H1 (cell line): ENCODE measurements around the gene TARDBP. TPM values are rescaled to one million over a fixed set of nuclear protein-coding genes. Genes with fewer than 3 reads are reported as not detected.
"Not testable (repeated sequence)": the region's sequence is repeated elsewhere in the genome, so short reads cannot be mapped to it uniquely, and the experiment has no call there.

Experiments
- CTCF ChIA-PET: fragments of 300-600 bp; sonication (Branson Sonifier 250); formaldehyde crosslinking; loops from one replicate; lab custom pipeline; 2021; ENCODE audit not compliant: partially characterized antibody; lab: Charles Lee
- POLR2A ChIA-PET: fragments of 300-600 bp; sonication (Branson Sonifier 250); formaldehyde crosslinking; loops from one replicate; lab custom pipeline; 2021; ENCODE audit warnings: inconsistent platforms; ENCODE audit not compliant: partially characterized antibody; lab: Charles Lee
- DNase-seq, 2 experiments: peaks; one replicate each; pipeline versions ENCODE4 v3.0.0 to v3.0.0-alpha.2; 2010 to 2022; ENCODE audit warnings: low spot score in 2 of 2, low read depth in 1 of 2, mixed read lengths in 1 of 2
- FAIRE-seq: peaks from 2 replicates; lab custom pipeline; 2011; peaks lifted over from hg19 to GRCh38; lab: Jason Lieb, UNC
- H2AFZ ChIP-seq: 2 replicates; pipeline ENCODE4 v1.8.1; 2012; ENCODE audit warnings: low read length, inconsistent platforms
- H2AK5ac ChIP-seq: 2 replicates; pipeline ENCODE4 v1.6.1; 2013; ENCODE audit warnings: low read depth, low read length
- H2BK120ac ChIP-seq: replicated peaks from 2 replicates; pipeline ENCODE3; 2013; ENCODE audit warnings: low read depth, low read length, inconsistent platforms
- H2BK12ac ChIP-seq: 2 replicates; pipeline ENCODE4 v1.6.1; 2013; ENCODE audit warnings: low read depth, low read length
- H2BK15ac ChIP-seq: 2 replicates; pipeline ENCODE4 v1.6.1; 2013; ENCODE audit warnings: low read length
- H2BK20ac ChIP-seq: 2 replicates; pipeline ENCODE4 v1.6.1; 2013; ENCODE audit warnings: low read length
- H2BK5ac ChIP-seq: 2 replicates; pipeline ENCODE4 v1.6.1; 2013; ENCODE audit warnings: low read depth, low read length
- H3K14ac ChIP-seq: 2 replicates; pipeline ENCODE4 v1.6.1; 2013; ENCODE audit warnings: inconsistent platforms; ENCODE audit not compliant: insufficient read length
- H3K18ac ChIP-seq: 2 replicates; pipeline ENCODE4 v1.6.1; 2013; ENCODE audit warnings: low read length; ENCODE audit errors: extremely low read depth
- H3K23ac ChIP-seq: 2 replicates; pipeline ENCODE4 v1.6.1; 2013; ENCODE audit warnings: inconsistent platforms; ENCODE audit not compliant: insufficient read length
- H3K23me2 ChIP-seq: 2 replicates; pipeline ENCODE4 v1.6.1; 2013; ENCODE audit warnings: low read depth, low read length
- H3K27ac ChIP-seq: 2 replicates; pipeline ENCODE4 v1.6.1; 2011; ENCODE audit warnings: low read depth, low read length, inconsistent platforms
- H3K27me3 ChIP-seq, 4 experiments: replicated peaks in 1 of 4; 1 replicate in 1 of 4; 2 replicates in 3 of 4; pipeline versions ENCODE4 v1.6.1 to v1.8.1; 2011 to 2013; ENCODE audit warnings: low read length in 3 of 4, mild to moderate bottlenecking in 3 of 4, inconsistent platforms in 2 of 4, mixed read lengths in 2 of 4, moderate library complexity in 1 of 4; ENCODE audit not compliant: control insufficient read depth in 3 of 4, insufficient read depth in 3 of 4; ENCODE audit errors: extremely low read depth in 1 of 4
- H3K36me3 ChIP-seq, 4 experiments: 2 replicates each; pipeline versions ENCODE4 v1.6.1 to v1.8.1; 2011 to 2013; ENCODE audit warnings: mild to moderate bottlenecking in 4 of 4, low read length in 3 of 4, moderate library complexity in 2 of 4, control low read depth in 1 of 4, inconsistent platforms in 1 of 4; ENCODE audit not compliant: insufficient read depth in 4 of 4, control insufficient read depth in 2 of 4
- H3K4ac ChIP-seq: replicated peaks from 2 replicates; pipeline ENCODE3; 2013; ENCODE audit warnings: low read length, low read depth, mixed read lengths, inconsistent platforms; ENCODE audit not compliant: insufficient read length
- H3K4me1 ChIP-seq, 4 experiments: replicated peaks in 1 of 4; 1 replicate in 1 of 4; 2 replicates in 3 of 4; pipeline versions ENCODE4 v1.6.1 to v1.8.1; 2011 to 2013; ENCODE audit warnings: low read length in 3 of 4, inconsistent platforms in 2 of 4, mixed read lengths in 1 of 4; ENCODE audit not compliant: insufficient read depth in 4 of 4, control insufficient read depth in 3 of 4
- H3K4me2 ChIP-seq, 2 experiments: 2 replicates each; pipeline versions ENCODE4 v1.6.1 to v1.8.1; 2011 to 2013; ENCODE audit warnings: low read depth in 2 of 2, low read length in 2 of 2, control low read depth in 1 of 2, inconsistent platforms in 1 of 2, mild to moderate bottlenecking in 1 of 2; ENCODE audit not compliant: insufficient read depth in 1 of 2
- H3K4me3 ChIP-seq, 4 experiments: fragments of 200-600, 300-600 bp in 1 of 4; sonication (generic), shearing (Covaris generic), sonication (Bioruptor Twin) in 1 of 4; 2 replicates each; pipeline versions ENCODE4 v1.5.1 to v1.8.1; 2011 to 2016; ENCODE audit warnings: low read length in 4 of 4, low read depth in 3 of 4, control low read depth in 2 of 4, inconsistent platforms in 2 of 4, mild to moderate bottlenecking in 2 of 4, mixed read lengths in 1 of 4, moderate library complexity in 1 of 4; ENCODE audit not compliant: insufficient read depth in 2 of 4; ENCODE audit errors: extremely low read depth in 1 of 4
- H3K56ac ChIP-seq: replicated peaks from 2 replicates; pipeline ENCODE3; 2013; ENCODE audit warnings: low read depth, mild to moderate bottlenecking, mixed read lengths, low read length, inconsistent platforms; ENCODE audit not compliant: insufficient read length
- H3K79me1 ChIP-seq: 2 replicates; pipeline ENCODE4 v1.6.1; 2013; ENCODE audit warnings: low read depth, low read length, control low read depth
- H3K79me2 ChIP-seq, 2 experiments: 2 replicates each; pipeline versions ENCODE4 v1.6.1 to v1.8.1; 2012 to 2013; ENCODE audit warnings: low read length in 2 of 2, mild to moderate bottlenecking in 2 of 2, inconsistent platforms in 1 of 2; ENCODE audit not compliant: insufficient read depth in 2 of 2, control insufficient read depth in 1 of 2
- H3K9ac ChIP-seq, 4 experiments: replicated peaks in 1 of 4; 1 replicate in 1 of 4; 2 replicates in 3 of 4; pipeline versions ENCODE4 v1.6.1 to v1.8.1; 2011 to 2013; ENCODE audit warnings: low read depth in 3 of 4, low read length in 3 of 4, control low read depth in 2 of 4, mild to moderate bottlenecking in 2 of 4, moderate library complexity in 2 of 4, inconsistent platforms in 1 of 4; ENCODE audit errors: extremely low read depth in 1 of 4
- H3K9me3 ChIP-seq, 2 experiments: 2 replicates each; pipeline versions ENCODE4 v1.6.1 to v1.8.1; 2012 to 2013; ENCODE audit warnings: mild to moderate bottlenecking in 2 of 2, moderate library complexity in 2 of 2, control low read depth in 1 of 2, inconsistent platforms in 1 of 2, low read depth in 1 of 2, low read length in 1 of 2, mixed read lengths in 1 of 2; ENCODE audit not compliant: insufficient read depth in 2 of 2
- H4K20me1 ChIP-seq, 2 experiments: replicated peaks in 1 of 2; 2 replicates each; pipeline versions ENCODE3 to v1.8.1; 2011 to 2013; ENCODE audit warnings: inconsistent platforms in 2 of 2, low read length in 2 of 2, mild to moderate bottlenecking in 1 of 2; ENCODE audit not compliant: insufficient read depth in 2 of 2, control insufficient read depth in 1 of 2
- H4K5ac ChIP-seq: 2 replicates; pipeline ENCODE4 v1.6.1; 2013; ENCODE audit warnings: low read length, low read depth, mixed read lengths, inconsistent platforms; ENCODE audit not compliant: insufficient read length
- H4K8ac ChIP-seq: 2 replicates; pipeline ENCODE4 v1.8.0; 2013; ENCODE audit warnings: mild to moderate bottlenecking, moderate library complexity, low read length, inconsistent platforms; ENCODE audit not compliant: insufficient read depth; ENCODE audit errors: extremely low read depth
- H4K91ac ChIP-seq: replicated peaks from 2 replicates; pipeline ENCODE3; 2013; ENCODE audit warnings: low read length, mixed read lengths, inconsistent platforms; ENCODE audit not compliant: insufficient read length
- WGBS, 2 experiments: shearing (Covaris generic) in 1 of 2; methylation state at CpG; one replicate each; pipeline versions ENCODE4 v1.1.6 to v1.1.7; 2013 to 2015; ENCODE audit warnings: low lambda C conversion rate in 2 of 2, mixed read lengths in 2 of 2, inconsistent platforms in 1 of 2, low coverage in 1 of 2, missing lambda C conversion rate in 1 of 2; ENCODE audit not compliant: insufficient replicate concordance in 2 of 2, insufficient coverage in 1 of 2, insufficient read length in 1 of 2; ENCODE audit errors: extremely low coverage in 1 of 2, missing lambda C conversion rate in 1 of 2; 5-methylcytosine and 5-hydroxymethylcytosine counted together
- polyA plus RNA-seq, 7 experiments: library from polyadenylated mRNA; depleted of rRNA in 3 of 7; stranded (reverse) in 5 of 7; unstranded in 2 of 7; fragments of >200 nt in 5 of 7; fragments of 200-250 nt in 2 of 7; gene quantifications; 1 replicate in 5 of 7; 2 replicates in 1 of 7; 4 replicates in 1 of 7; pipeline versions ENCODE4 v1.2.1 to v1.2.3, GENCODE V29; 2011 to 2013; ENCODE audit warnings: missing spikeins in 2 of 7, mixed read lengths in 2 of 7
- total RNA-seq: library from RNA; stranded (reverse); fragmentation: NEBNext Ultra II Directional; extraction: Animal tissue kit (Norgen Biotek cat#: 25700); gene quantifications from 2 replicates; pipeline ENCODE4 v1.2.1, GENCODE V29; 2021

Gene TARDBP
- total and polyA plus RNA-seq, 2 of the 8 experiments (the other 6 are each of a cell fraction or from before 2014, with no cell fraction given) = 144 to 240 TPM

DNA sequence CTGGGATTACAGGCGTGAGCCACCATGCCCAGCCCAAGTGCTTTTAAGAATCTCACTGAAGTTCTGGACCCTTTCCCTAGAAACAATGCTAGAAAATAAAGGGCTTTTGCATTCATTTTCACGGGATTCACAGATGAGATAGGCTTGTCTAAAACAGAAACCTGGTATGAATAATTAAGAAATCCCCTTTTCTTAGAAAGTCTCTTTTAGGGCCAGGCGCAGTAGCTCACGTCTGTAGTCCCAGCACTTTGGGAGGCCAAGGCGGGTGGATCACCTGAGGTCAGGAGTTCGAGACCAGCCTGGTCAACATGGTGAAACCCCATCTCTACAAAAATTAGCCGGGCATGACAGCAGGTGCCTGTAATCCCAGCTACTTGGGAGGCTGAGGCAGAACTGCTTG, 60.9 kb downstream of the TARDBP start:
- peaks cover 38 to 90% (median 78%) of the 10 kb centered on the region in 4 experiments for H3K36me3 ChIP-seq
- H2BK20ac ChIP-seq, H3K9me3 ChIP-seq, H2BK15ac ChIP-seq, H3K9ac ChIP-seq, H3K27me3 ChIP-seq, H3K4me3 ChIP-seq, H3K18ac ChIP-seq, H3K4me1 ChIP-seq, H3K4me2 ChIP-seq, H4K91ac ChIP-seq, H3K79me2 ChIP-seq, DNase-seq, H2BK120ac ChIP-seq, H3K23ac ChIP-seq, H3K23me2 ChIP-seq, H3K27ac ChIP-seq, H2BK5ac ChIP-seq, H3K56ac ChIP-seq, H4K8ac ChIP-seq, H2AFZ ChIP-seq, FAIRE-seq, H3K79me1 ChIP-seq, H4K5ac ChIP-seq, H3K4ac ChIP-seq, H3K14ac ChIP-seq, H2BK12ac ChIP-seq, H2AK5ac ChIP-seq: not testable (repeated sequence)
- WGBS, 2 experiments = 91% methylated on average over 7 of the region's 7 CpGs; no CpG with 5 or more reads in 1 of the 2 experiments
- CTCF ChIA-PET = interaction anchor here (0.5 to 7.3 kb wide), 6 partner anchors 10 to 1449 kb away, joined by 3 to 58 read pairs (median 4); no protein-coding TSS in a partner anchor
- H4K20me1 ChIP-seq = peaks cover 0 to 14% of the 10 kb centered on the region in 2 experiments
- POLR2A ChIA-PET = interaction anchor here (1.3 to 2.1 kb wide), 3 partner anchors 9 to 52 kb away, joined by 4 to 5 read pairs (median 4); no protein-coding TSS in a partner anchor

Other genes with a start within 250 kb of the TARDBP start
- 6.1 and 7.7 TPM in 2 replicates for gene CASZ1, start 216.0 kb upstream of the TARDBP start, total RNA-seq
- 4.4 and 5.9 TPM in 2 replicates for gene CASZ1, start 216.0 kb upstream of the TARDBP start, polyA plus RNA-seq (2011; rRNA removed)
- gene MASP2, start 34.6 kb downstream of the TARDBP start, total RNA-seq = 0.90 and 1.2 TPM in 2 replicates
- gene MASP2, start 34.6 kb downstream of the TARDBP start, polyA plus RNA-seq (2011; rRNA removed) = 0.54 and 0.78 TPM in 2 replicates
- 206 and 208 TPM in 2 replicates for gene SRM, start 47.4 kb downstream of the TARDBP start, total RNA-seq
- gene SRM, start 47.4 kb downstream of the TARDBP start, polyA plus RNA-seq (2011; rRNA removed) = 110 and 182 TPM in 2 replicates
- 77.3 and 86.1 TPM in 2 replicates for gene EXOSC10, start 87.2 kb downstream of the TARDBP start, total RNA-seq
- gene EXOSC10, start 87.2 kb downstream of the TARDBP start, polyA plus RNA-seq (2011; rRNA removed) = 44.1 and 57.9 TPM in 2 replicates
- not detected in 2 replicates for gene ANGPTL7, start 176.7 kb downstream of the TARDBP start, total RNA-seq
- not detected in 2 replicates for gene ANGPTL7, start 176.7 kb downstream of the TARDBP start, polyA plus RNA-seq (2011; rRNA removed)
- 75.7 and 76.8 TPM in 2 replicates for gene MTOR, start 249.9 kb downstream of the TARDBP start, total RNA-seq
- 43.6 and 44.2 TPM in 2 replicates for gene MTOR, start 249.9 kb downstream of the TARDBP start, polyA plus RNA-seq (2011; rRNA removed)